OCI-LY7 (cell line): ENCODE measurements around the gene FKBP14.

Source experiments
- CTCF ChIP-seq: fragments of 200-600 bp; sonication (generic); conservative IDR thresholded peaks from 2 replicates; pipeline ENCODE4 v1.5.1; 2014; ENCODE audit warnings: mild to moderate bottlenecking, antibody characterized with exemption, low read length, moderate library complexity, mixed read lengths
- EZH2phosphoT487 ChIP-seq: fragments of 200-600 bp; sonication (generic); IDR thresholded peaks from 2 replicates; pipeline ENCODE4 v1.6.1; 2018; ENCODE audit warnings: low read depth, borderline replicate concordance, mild to moderate bottlenecking, mixed run types, antibody characterized with exemption, low read length, moderate library complexity, mixed read lengths

GRCh38 chr7:29976673-29977415, 49.7 kb downstream of the FKBP14 start:
- TF ChIP-seq CTCF (no peak), EZH2phosphoT487 (no peak)
